NCI-H2196 treated with DMSO at 0.1 percent for 48 hours (cell line): ENCODE measurements around the gene OPN1SW.

Experiments used
- DNase-seq: peaks from one replicate; lab custom pipeline; 2025; ENCODE audit not compliant: unreplicated experiment; lab: John Stamatoyannopoulos, UW

OPN1SW gene

GRCh38 chr7:128735436-128735835, 40.2 kb downstream of the OPN1SW start:
- no peak for DNase-seq

- DNase-seq: no peak
Measured at GRCh38 chr7:128734890-128735289, 40.7 kb downstream of the OPN1SW start.

DNA sequence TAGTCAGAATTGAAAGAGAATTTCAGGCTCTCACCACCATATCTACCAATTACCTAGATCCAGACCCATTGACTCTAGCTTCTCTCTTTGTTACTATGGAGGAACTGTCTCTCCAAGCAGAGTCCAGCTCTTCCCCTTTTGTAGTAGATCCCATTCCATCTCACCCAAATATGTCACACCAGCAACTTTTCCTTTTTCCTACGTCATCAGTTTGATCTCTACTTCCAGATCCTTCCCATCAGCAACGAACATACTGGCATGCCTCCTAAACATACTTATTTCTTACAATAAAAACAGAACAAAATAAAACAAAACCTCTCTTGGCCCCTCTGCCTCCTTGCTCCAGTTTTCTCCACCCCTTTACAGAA, 42.3 kb downstream of the OPN1SW start:
- DNase-seq: no peak

GRCh38 chr7:128732521-128733277, 42.9 kb downstream of the OPN1SW start:
- DNase-seq: no peak

- no peak for DNase-seq
Measured at GRCh38 chr7:128731184-128731583, 44.4 kb downstream of the OPN1SW start.

- DNase-seq: no peak
Measured at GRCh38 chr7:128729494-128729893, 46.1 kb downstream of the OPN1SW start.

GRCh38 chr7:128728598-128728997, 47.0 kb downstream of the OPN1SW start:
- DNase-seq: no peak

- no peak for DNase-seq
Measured at GRCh38 chr7:128727239-128727638, 48.4 kb downstream of the OPN1SW start.

DNA sequence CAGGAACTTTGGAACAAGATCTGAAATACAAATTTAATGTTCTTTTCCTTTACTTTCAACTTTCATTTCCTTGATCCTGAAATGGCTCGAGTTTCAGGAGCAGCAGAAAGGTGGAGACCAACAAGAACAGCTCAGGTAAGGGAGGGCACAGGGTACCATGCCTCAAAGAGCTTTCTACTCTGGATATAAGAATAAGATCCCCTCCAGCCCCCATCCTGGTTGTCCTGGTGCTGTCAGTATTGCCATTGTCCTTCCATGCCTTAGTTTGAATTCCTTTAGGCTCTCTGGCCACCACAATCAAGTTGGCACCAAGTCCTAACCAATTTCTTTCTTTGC, 48.9 kb downstream of the OPN1SW start:
- DNase-seq: no peak

- no peak for DNase-seq
Measured at GRCh38 chr7:128726059-128726736, 49.4 kb downstream of the OPN1SW start.

DNA sequence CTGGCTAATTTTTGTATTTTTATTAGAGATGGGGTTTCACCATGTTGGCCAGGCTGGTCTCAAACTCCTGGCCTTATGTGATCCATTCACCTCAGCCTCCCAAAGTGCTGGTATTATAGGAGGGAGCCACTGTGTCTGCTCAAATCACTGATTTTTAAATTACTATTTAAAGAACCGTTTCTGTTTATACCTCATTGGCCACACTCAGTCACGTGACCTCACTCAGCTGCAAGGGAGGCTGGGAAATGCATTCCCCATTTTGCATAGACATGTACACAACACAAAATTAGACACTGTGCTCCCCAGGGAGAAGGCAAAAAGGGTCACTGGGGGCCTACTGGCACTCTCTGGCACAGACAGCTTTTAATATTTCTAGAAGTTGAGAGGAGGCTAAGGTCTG, 50.1 kb downstream of the OPN1SW start:
- DNase-seq: no peak

DNA sequence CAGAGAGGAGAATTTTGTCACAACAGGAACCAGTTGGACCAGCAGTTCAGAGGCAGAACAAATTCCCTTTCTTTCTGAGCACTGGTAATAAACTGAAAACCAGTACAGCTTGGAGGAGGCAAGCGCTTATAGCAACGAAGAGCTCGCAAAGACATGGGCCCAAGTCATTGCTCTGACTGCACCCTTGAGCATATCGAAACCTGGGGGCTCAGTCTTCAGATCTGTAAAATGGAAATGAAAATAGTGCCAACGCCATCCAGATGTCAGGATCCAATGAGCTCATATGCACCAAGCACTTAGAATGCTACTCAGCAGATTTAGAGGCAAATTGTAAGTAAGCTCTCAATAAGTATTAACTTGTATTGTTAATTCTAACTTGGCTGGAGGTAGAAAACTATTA, 50.9 kb downstream of the OPN1SW start:
- no peak for DNase-seq
